ENCODE measurements around the gene FBXW8. TPM values are rescaled to one million over a fixed set of nuclear protein-coding genes. Genes with fewer than 3 reads are reported as not detected.
A peak's percentile ranks its signal among the peaks of the same experiment; 100 is the strongest.

Gene FBXW8
- total RNA-seq, 1 donor: 24.6 TPM

- TF ChIP-seq, protein P1, sequence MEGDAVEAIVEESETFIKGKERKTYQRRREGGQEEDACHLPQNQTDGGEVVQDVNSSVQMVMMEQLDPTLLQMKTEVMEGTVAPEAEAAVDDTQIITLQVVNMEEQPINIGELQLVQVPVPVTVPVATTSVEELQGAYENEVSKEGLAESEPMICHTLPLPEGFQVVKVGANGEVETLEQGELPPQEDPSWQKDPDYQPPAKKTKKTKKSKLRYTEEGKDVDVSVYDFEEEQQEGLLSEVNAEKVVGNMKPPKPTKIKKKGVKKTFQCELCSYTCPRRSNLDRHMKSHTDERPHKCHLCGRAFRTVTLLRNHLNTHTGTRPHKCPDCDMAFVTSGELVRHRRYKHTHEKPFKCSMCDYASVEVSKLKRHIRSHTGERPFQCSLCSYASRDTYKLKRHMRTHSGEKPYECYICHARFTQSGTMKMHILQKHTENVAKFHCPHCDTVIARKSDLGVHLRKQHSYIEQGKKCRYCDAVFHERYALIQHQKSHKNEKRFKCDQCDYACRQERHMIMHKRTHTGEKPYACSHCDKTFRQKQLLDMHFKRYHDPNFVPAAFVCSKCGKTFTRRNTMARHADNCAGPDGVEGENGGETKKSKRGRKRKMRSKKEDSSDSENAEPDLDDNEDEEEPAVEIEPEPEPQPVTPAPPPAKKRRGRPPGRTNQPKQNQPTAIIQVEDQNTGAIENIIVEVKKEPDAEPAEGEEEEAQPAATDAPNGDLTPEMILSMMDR (IDR thresholded peaks at IDR 0.05; ENCODE audit: insufficient read depth, low read depth, low read length): no peak
- no peak overlapping the region for H3K4me3 ChIP-seq (ENCODE audit: low read depth, low read length)
- DNase-seq (ENCODE audit: low read depth): no peak
These were observed 14.3 kb upstream of the FBXW8 start for GRCh38 chr12:116896411-116896924.

GRCh38 chr12:116897476-116897875 lies 13.3 kb upstream of the FBXW8 start:
- no peak overlapping the region for H3K4me3 ChIP-seq (ENCODE audit: low read depth, low read length)
- TF ChIP-seq, protein P1 (IDR thresholded peaks at IDR 0.05; ENCODE audit: insufficient read depth, low read depth, low read length): no peak
- DNase-seq (ENCODE audit: low read depth): no peak

DNA sequence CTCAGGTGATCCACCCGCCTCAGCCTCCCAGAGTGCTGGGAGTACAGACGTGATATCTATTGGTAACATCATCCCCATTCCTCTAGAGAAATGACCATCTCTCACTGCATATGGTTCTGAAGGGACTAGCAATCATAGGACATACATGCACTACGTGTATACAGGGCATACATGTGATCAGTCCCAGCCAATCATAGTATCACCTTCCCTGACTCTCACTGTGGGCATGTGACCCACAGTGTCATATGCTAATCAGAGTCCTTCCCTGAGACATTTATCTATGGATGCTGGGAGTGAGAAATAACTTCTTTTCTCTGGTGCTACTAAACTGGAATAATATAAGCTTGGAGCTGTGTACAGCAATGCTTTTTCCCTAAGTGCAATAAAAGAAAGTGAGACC lies 12.1 kb upstream of the FBXW8 start:
- TF ChIP-seq, protein P1 (IDR thresholded peaks at IDR 0.05; ENCODE audit: insufficient read depth, low read depth, low read length): no peak
- no peak for DNase-seq (ENCODE audit: low read depth)
- no peak overlapping the region for H3K4me3 ChIP-seq (ENCODE audit: low read depth, low read length)

GRCh38 chr12:116901612-116902011 lies 9.1 kb upstream of the FBXW8 start:
- TF ChIP-seq, protein P1 (IDR thresholded peaks at IDR 0.05; ENCODE audit: insufficient read depth, low read depth, low read length): no peak
- no peak for DNase-seq (ENCODE audit: low read depth)
- no peak overlapping the region for H3K4me3 ChIP-seq (ENCODE audit: low read depth, low read length)

GRCh38 chr12:116903818-116904217 lies 6.9 kb upstream of the FBXW8 start:
- no peak for DNase-seq (ENCODE audit: low read depth)
- H3K4me3 ChIP-seq (ENCODE audit: low read depth, low read length): no peak overlapping the region
- TF ChIP-seq, protein P1 (IDR thresholded peaks at IDR 0.05; ENCODE audit: insufficient read depth, low read depth, low read length): no peak

DNA sequence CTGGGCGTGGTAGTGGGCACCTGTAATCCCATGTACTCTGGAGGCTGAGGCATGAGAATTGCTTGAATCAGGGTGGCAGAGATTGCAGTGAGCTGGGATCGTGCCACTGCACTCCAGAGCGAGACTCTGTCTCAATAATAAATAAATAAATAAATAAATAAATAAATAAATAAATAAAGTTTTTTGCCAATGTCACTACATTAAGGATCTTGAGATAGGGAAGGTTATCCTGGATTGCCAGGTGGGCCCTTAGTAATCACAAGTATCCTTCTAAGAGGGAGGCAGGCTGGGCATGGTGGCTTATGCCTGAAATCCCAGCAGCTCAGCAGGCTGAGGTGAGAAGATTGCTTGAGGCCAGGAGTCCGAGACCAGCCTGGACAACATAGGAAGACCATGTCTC lies 4.5 kb upstream of the FBXW8 start:
- TF ChIP-seq, protein P1 (IDR thresholded peaks at IDR 0.05; ENCODE audit: insufficient read depth, low read depth, low read length): no peak
- no peak overlapping the region for H3K4me3 ChIP-seq (ENCODE audit: low read depth, low read length)
- DNase-seq (ENCODE audit: low read depth): no peak

GRCh38 chr12:116910280-116910644 lies 488 bp upstream of the FBXW8 start:
- peak overlapping the region; percentile 74 for H3K4me3 ChIP-seq (ENCODE audit: low read depth, low read length)
- no peak for DNase-seq (ENCODE audit: low read depth)
- TF ChIP-seq, protein P1 (IDR thresholded peaks at IDR 0.05; ENCODE audit: insufficient read depth, low read depth, low read length): no peak

All from fibroblast of villous mesenchyme (primary cell).